Panc1 (cell line): ENCODE measurements around the gene TSC22D1.

Experiments
- CTCF ChIP-seq: fragments of 450-650 bp; IDR thresholded peaks from 2 replicates; pipeline ENCODE4 v1.5.1; 2017; ENCODE audit warnings: mild to moderate bottlenecking
- POLR2AphosphoS5 ChIP-seq: IDR thresholded peaks from 2 replicates; pipeline ENCODE4 v1.6.1; 2012; ENCODE audit warnings: mild to moderate bottlenecking, low read depth, low read length, moderate library complexity
- SIN3A ChIP-seq: IDR thresholded peaks from 2 replicates; pipeline ENCODE4 v1.6.1; 2012; ENCODE audit warnings: low read depth, mild to moderate bottlenecking, low read length, moderate library complexity, borderline replicate concordance; ENCODE audit not compliant: insufficient read depth
- TCF7L2 ChIP-seq: IDR thresholded peaks from 2 replicates; pipeline ENCODE4 v1.6.1; 2011; ENCODE audit warnings: mild to moderate bottlenecking, low read depth, low read length, inconsistent platforms

DNA sequence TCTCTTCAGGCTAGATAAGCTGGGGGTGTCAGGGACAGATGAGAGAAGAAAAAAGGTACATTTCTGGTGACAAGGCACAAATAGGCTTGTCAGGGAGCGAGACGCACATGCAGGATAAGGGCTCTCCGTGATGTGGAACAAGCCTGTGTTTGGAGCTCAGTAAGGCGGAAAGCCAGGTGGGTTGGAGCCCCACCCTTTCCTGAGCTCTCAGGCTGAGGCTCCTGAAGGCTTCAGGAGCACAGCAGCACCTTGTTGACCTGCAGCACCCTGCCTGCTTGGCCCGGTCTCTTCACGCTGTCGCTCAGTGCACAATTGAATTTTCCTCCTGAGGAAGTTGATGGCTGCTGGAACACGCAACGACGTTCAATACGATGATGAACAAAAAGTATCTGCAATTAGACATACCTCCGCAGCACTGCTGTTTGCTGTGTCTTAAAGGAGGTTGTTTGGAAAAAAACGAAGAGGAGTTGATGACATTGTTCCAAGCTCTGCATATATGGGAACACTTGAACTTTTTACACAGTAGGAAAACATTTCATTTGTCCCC, 173.2 kb downstream of the TSC22D1 start:
- no peak for TF ChIP-seq CTCF
- no peak for TF ChIP-seq TCF7L2
- no peak for TF ChIP-seq SIN3A
- no peak for TF ChIP-seq POLR2AphosphoS5
